Parathyroid adenoma (tissue), 2 donors: Measurements from ENCODE around the gene PPAN.

ENCODE experiments used
- H2AFZ ChIP-seq: fragments of 300-600 bp; sonication (generic); one replicate; pipeline ENCODE4 v1.7.0; 2017; ENCODE audit warnings: antibody characterized with exemption, mild to moderate bottlenecking
- H3K27ac ChIP-seq: fragments of 300-600 bp; sonication (generic); one replicate; pipeline ENCODE4 v1.7.0; 2017
- H3K27me3 ChIP-seq: fragments of 300-600 bp; sonication (generic); one replicate; pipeline ENCODE4 v1.7.0; 2017; ENCODE audit warnings: low read length; ENCODE audit not compliant: control insufficient read depth, insufficient read depth
- H3K36me3 ChIP-seq: fragments of 300-600 bp; sonication (generic); one replicate; pipeline ENCODE4 v1.7.0; 2017; ENCODE audit warnings: low read length; ENCODE audit not compliant: control insufficient read depth, insufficient read depth
- H3K4me1 ChIP-seq: fragments of 300-600 bp; sonication (generic); one replicate; pipeline ENCODE4 v1.7.0; 2017; ENCODE audit warnings: control low read depth
- H3K4me2 ChIP-seq: fragments of 300-600 bp; sonication (generic); one replicate; pipeline ENCODE4 v1.7.0; 2017; ENCODE audit warnings: low read length
- H3K4me3 ChIP-seq: fragments of 300-600 bp; sonication (generic); one replicate; pipeline ENCODE4 v1.7.0; 2017; ENCODE audit warnings: low read depth, low read length
- H3K79me2 ChIP-seq: fragments of 300-600 bp; sonication (generic); one replicate; pipeline ENCODE4 v1.7.0; 2017; ENCODE audit warnings: control low read depth
- H3K9ac ChIP-seq: fragments of 300-600 bp; sonication (generic); one replicate; pipeline ENCODE4 v1.7.0; 2017; ENCODE audit warnings: mild to moderate bottlenecking
- H3K9me3 ChIP-seq: fragments of 300-600 bp; sonication (generic); one replicate; pipeline ENCODE4 v1.7.0; 2017; ENCODE audit warnings: low read length; ENCODE audit not compliant: control insufficient read depth
- TF ChIP-seq, protein P1 (sequence below): fragments of 300-600 bp; sonication (generic); IDR thresholded peaks from one replicate; pipeline ENCODE4 v1.7.0; 2017; ENCODE audit warnings: antibody characterized with exemption, mild to moderate bottlenecking
- donor health status: primary hyperparathyroidism.

The PPAN gene

DNA sequence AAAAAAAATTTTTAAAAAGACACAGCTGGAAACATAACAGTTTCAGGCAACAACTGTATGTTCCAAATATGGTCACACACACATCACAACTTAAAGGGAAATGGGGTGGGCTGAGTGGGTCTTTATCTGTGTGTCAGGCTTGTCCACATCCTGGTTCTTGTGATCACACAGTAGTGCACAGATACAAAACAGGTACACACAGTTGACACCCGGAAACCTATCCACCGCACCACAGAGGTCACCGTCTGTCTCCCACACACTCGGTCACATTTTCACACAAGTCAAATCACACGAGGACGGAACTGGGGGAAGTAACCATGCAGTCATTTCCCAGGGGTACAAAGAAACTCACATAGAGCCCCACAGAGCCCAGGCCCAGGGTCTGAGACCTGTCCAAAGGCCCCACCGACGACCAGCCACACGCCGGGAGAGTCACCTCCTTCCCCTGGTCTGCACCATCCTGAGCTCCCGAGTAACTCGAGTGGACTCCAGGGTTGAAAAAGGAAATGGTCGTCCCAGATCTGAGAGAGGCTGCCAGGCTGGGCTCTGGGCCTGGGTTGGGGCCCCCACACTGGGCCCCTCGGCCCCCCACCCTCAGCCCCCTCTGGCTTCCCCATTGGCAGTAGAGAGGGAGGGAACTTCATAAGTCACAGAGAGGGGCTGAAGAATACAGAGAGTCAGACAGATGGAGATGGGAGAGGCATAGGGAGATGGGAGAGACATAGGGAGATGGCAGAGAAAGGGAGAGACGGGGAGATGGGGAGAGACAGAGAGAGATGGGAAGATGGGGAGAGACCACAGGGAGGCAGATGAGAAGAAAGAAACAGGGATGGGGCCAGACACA, 1.3 kb upstream of the PPAN start:
- peaks cover 5% of the 10 kb centered on the region for H3K4me1 ChIP-seq
- peak overlapping the region; percentile 11 for H3K27ac ChIP-seq
- no peaks in the 10 kb centered on the region for H3K36me3 ChIP-seq
- H3K79me2 ChIP-seq, result no peaks in the 10 kb centered on the region
- no peaks in the 10 kb centered on the region for H3K27me3 ChIP-seq
- H3K4me2 ChIP-seq, result no peak overlapping the region
- peak overlapping the region; percentile 60 for H2AFZ ChIP-seq
- H3K4me3 ChIP-seq, result no peak overlapping the region
- TF ChIP-seq, protein P1, sequence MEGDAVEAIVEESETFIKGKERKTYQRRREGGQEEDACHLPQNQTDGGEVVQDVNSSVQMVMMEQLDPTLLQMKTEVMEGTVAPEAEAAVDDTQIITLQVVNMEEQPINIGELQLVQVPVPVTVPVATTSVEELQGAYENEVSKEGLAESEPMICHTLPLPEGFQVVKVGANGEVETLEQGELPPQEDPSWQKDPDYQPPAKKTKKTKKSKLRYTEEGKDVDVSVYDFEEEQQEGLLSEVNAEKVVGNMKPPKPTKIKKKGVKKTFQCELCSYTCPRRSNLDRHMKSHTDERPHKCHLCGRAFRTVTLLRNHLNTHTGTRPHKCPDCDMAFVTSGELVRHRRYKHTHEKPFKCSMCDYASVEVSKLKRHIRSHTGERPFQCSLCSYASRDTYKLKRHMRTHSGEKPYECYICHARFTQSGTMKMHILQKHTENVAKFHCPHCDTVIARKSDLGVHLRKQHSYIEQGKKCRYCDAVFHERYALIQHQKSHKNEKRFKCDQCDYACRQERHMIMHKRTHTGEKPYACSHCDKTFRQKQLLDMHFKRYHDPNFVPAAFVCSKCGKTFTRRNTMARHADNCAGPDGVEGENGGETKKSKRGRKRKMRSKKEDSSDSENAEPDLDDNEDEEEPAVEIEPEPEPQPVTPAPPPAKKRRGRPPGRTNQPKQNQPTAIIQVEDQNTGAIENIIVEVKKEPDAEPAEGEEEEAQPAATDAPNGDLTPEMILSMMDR, result no peak
- no peak overlapping the region for H3K9ac ChIP-seq
- H3K9me3 ChIP-seq, result no peaks in the 10 kb centered on the region

DNA sequence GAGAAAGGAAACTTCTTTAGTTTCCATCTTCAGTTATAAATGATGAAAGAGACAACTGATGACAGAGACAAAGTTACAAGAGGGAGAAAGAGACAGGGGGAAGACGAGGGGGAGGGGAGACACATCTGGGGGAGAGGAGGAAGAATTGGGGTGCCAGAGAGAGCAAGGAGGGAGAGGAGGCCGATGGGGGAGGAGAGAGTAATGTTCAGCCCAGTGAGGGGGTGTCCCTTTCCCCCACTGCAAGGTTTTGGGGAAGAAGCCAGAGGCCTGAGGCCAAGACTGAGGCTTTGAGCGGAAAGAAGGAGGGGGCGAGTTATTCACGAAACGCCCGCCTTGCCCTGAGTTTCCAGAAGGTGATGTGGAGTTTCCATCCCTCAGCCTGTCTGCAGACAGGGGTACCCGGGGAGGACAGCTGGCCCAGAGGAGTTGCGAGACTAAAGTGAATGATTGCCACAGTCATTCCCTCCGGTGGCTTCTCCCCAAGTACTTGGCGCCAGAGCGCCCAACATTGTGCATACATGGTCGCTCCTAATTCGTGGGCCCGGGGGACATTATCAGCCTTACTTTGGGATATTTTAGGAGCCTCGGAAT, 558 bp upstream of the PPAN start:
- H3K79me2 ChIP-seq, result no peaks in the 10 kb centered on the region
- peak overlapping the region; percentile 2 for H3K4me3 ChIP-seq
- peaks cover 5% of the 10 kb centered on the region for H3K4me1 ChIP-seq
- peak overlapping the region; percentile 8 for H3K4me2 ChIP-seq
- H3K27ac ChIP-seq, result peak overlapping the region; percentile 43
- TF ChIP-seq, protein P1, result no peak
- H3K9ac ChIP-seq, result no peak overlapping the region
- H3K9me3 ChIP-seq, result no peaks in the 10 kb centered on the region
- no peaks in the 10 kb centered on the region for H3K36me3 ChIP-seq
- H3K27me3 ChIP-seq, result no peaks in the 10 kb centered on the region
- peak overlapping the region; percentile 60 for H2AFZ ChIP-seq

DNA sequence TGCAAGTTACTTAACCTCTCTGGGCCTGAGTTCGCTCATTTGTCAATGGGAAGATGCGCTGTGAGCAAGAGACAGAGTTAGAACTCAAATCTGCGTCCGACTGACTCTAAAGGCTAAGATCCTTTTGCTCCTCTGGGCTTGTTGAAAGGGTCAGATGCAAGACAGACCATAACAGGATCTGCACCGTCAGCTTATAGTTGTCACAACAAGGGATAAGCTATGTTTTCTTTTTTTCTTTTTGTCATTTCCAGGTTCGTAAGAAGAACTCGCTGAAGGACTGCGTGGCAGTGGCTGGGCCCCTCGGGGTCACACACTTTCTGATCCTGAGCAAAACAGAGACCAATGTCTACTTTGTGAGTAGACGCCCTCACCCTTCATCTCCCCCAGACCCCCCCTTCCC, 1.1 kb downstream of the PPAN start:
- no peaks in the 10 kb centered on the region for H3K36me3 ChIP-seq
- H3K27me3 ChIP-seq, result no peaks in the 10 kb centered on the region
- no peaks in the 10 kb centered on the region for H3K9me3 ChIP-seq
- peak overlapping the region; percentile 62 for H3K4me3 ChIP-seq
- peaks cover 5% of the 10 kb centered on the region for H3K4me1 ChIP-seq
- no peaks in the 10 kb centered on the region for H3K79me2 ChIP-seq
- no peak overlapping the region for H3K9ac ChIP-seq
- TF ChIP-seq, protein P1, result no peak
- H2AFZ ChIP-seq, result no peak overlapping the region
- H3K27ac ChIP-seq, result no peak overlapping the region
- H3K4me2 ChIP-seq, result peak overlapping the region; percentile 75

DNA sequence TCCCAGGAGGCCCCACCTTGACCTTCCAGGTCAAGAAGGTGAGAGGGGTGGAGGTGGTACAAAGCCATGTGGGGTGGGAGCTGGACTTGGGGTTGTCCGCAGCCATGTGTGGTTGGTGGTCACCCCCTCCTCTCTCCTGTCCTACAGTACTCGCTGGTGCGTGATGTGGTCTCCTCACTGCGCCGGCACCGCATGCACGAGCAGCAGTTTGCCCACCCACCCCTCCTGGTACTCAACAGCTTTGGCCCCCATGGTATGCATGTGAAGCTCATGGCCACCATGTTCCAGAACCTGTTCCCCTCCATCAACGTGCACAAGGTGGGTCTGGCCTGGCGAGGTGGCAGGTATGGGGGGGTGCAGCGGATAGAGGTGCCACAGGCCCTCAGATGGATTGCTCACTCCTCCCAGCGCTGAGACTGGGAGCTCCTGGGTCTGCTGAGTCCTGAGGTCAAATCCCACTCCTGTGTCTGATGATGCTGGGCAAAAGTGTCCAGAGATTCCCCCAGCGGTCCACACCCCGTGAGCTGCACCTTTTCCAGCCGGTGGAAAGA, 1.7 kb downstream of the PPAN start:
- H3K27me3 ChIP-seq, result no peaks in the 10 kb centered on the region
- no peak overlapping the region for H2AFZ ChIP-seq
- no peak overlapping the region for H3K4me3 ChIP-seq
- H3K4me2 ChIP-seq, result no peak overlapping the region
- TF ChIP-seq, protein P1, result no peak
- no peaks in the 10 kb centered on the region for H3K36me3 ChIP-seq
- no peak overlapping the region for H3K27ac ChIP-seq
- no peaks in the 10 kb centered on the region for H3K79me2 ChIP-seq
- peaks cover 5% of the 10 kb centered on the region for H3K4me1 ChIP-seq
- no peak overlapping the region for H3K9ac ChIP-seq
- H3K9me3 ChIP-seq, result no peaks in the 10 kb centered on the region
